GM19395 (cell line): ENCODE measurements around the gene CDR2.
"Not testable (repeated sequence)": the region's sequence is repeated elsewhere in the genome, so short reads cannot be mapped to it uniquely, and the experiment has no call there.

ENCODE experiments used
- ATAC-seq: cut with Tn5 transposase; IDR thresholded peaks from one replicate; pipeline ENCODE4 v1.9.1; 2021; ENCODE audit warnings: mild to moderate bottlenecking, moderate library complexity; ENCODE audit not compliant: unreplicated experiment

The CDR2 gene

DNA sequence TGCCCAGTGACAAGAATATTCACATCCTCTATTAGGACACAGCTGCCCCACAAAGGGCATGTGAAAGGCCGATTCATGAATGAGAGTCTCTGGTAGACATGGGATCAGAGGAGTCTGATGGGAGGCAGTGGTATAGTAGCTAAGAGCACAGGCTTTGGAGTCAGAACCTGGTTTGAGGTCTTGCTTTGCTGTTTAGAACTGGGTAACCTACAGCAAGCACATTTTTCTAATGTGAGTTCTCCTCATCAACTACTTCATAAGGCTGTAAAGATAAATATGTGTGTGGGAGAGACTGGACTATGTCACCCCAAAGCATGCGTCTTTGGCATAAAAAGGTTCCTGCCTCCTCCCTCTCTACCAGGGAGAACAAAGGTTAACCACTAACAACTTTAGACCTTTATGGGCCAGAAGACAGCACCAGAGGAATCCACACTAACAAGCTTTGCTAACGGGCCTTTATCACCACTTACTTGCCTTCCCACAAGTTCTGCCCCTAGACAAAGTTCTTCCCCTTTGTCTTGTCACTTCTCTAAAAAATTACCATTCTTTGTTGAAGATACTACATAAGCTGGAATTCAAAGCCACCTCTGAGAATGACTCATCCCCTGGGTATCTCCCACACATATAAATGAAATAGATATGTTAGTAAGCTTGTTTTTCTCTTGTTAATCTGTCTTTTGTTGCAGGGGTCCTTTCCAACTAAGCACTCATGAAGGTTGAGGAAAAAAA lies 21.1 kb downstream of the CDR2 start:
- no peak for ATAC-seq

DNA sequence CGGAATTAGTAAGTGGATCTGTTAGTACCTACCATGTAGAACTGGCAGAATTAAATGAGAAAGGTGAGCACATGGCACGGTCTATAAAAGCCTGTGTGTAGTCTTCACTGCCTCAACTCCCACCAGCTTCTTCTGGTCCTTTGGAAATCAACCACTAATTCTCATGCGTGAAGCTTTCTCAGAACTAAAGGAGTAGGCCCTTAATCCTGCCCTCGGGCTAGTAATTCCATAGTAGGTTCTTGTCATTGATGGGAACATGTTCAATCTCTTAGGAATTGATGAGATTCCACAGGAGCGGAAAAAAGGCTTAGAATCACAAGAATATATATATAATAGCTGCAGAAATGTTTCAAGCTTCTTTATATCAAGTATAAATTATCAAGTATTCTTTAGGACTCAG lies 21.7 kb downstream of the CDR2 start:
- no peak for ATAC-seq

DNA sequence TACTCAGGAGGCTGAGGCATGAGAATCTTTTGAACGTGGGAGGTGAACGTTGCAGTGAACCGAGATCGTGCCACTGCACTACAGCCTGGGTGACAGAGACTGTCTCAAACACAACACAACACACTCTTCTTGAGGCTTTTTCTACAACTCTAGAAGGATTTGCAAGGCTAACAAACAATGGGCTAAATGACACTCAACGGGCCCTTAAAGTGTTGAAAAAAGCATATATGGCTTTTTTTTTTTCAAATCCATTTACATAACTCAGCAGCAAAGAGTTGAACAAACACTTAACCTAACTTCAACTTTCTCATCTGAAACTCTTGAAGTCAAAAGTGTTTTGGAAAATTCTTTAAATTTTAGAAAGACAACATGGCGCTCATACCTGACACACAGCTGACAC lies 22.3 kb downstream of the CDR2 start:
- no peak for ATAC-seq

DNA sequence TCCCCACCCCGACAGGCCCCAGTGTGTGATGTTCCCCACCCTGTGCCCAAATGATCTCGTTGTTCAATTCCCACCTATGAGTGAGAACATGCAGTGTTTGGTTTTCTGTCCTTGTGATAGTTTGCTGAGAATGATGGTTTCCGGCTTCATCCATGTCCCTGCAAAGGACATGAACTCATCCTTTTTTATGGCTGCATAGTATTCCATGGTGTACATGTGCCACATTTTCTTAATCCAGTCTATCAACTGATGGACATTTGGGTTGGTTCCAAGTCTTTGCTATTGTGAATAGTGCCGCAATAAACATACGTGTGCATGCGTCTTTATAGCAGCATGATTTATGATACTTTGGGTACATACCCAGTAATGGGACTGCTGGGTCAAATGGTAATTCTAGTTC lies 23.4 kb downstream of the CDR2 start:
- not testable (repeated sequence) for ATAC-seq

DNA sequence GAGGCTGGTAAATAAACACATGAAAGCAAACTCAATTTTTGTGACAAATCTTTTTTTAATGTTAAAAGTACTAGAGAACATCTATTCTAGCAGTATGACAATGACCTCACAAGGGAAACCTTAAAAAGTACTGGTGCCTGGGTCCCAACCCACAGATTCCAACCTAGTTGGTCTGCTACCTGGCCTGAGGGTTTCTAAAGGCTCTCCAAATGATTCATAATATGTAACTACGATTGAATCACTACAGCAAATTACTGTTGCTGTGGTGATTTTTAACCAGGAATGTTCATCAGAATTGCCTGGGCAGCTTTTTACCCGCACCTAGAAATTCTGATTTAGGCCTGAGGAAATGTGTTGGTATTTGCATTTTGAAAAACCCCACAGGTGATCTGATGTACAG lies 26.1 kb downstream of the CDR2 start:
- no peak for ATAC-seq

DNA sequence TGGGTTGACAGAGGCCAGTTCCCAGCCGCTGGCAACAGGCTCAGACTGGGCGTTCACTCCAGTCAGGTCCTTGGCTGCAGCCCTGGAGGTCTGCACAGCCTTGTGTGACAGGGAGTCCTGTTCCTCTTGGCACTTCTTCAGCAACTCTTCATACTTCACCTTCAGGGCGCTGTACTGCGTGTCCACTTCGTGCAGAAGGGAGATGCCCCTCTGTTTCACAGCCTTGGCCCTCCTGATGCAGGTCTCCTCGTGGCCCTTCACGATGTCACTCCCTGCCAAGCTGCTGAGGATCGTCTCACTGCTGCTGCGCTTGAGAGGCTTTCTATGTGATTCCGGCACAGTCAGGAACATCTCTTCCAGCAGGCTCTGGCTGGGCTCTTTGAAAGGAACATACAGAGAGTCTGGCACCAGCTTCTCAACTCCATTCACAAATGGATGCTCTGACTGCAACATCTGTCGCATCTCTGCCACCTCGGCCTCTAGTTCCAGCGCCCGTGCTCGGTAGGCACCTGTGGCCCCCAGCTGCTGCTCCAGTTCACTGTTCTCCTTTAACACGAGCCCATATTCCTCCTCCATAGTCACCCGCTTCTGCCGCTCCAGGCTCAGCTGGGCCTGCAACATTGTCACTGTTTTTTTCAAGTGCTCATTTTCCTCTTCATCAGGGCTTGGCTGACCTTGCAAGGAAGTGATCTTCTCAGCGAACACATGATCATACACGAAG lies 27.2 kb downstream of the CDR2 start:
- no peak for ATAC-seq

DNA sequence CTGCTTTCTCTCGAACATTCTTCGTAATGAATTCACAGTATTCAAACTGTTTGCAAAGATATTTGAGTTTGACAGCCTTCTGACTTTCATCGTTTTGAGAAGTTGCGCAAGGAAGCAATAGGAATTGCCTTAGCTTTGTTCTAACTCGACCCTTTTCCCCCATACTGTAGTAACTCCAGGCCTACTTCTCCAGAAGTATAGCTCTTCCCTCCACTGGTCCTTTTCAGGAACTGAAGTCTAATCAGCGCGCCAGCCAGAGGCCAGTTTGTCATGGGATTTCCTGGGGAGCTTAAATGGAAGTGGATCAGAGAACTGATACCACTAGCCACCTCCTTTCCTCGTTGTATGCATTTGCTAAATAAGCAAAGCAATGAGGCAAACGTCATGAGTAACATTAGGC lies 27.9 kb downstream of the CDR2 start:
- no peak for ATAC-seq

DNA sequence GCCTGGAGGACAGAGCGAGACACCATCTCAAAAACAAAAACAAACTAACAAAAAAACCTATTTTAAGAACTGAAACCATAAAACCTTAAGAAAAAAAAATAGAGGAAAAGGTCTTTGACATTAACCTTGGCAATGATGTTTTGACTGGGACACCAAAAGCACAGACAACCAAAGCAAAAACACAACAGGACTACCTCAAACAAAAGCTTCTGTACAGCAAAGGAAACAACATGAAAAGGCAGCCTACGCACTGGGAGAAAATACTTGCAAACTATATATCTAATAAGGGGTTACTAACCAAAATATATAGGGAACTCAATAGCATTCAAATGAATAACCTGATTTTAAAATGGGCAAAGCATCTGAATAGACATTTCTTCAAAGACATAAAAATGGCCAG lies 32.3 kb downstream of the CDR2 start:
- no peak for ATAC-seq

DNA sequence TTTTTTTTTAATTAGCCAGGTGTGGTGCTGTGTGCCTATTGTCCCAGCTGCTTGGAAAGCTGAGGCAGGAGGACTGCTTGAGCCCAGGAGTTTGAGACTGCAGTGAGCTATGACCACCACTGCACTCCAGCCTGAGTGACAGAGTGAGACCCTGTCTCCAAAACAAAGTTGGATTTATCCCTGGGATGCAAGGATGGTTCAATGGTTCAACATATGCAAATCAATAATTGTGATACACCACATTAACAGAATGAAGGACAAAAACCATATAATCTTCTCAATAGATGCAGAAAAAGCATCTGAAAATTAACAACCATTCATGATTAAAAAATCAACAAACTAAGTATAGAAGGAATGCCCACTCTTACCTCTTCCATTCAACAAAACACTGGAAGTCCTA lies 33.5 kb downstream of the CDR2 start:
- ATAC-seq, result no peak

DNA sequence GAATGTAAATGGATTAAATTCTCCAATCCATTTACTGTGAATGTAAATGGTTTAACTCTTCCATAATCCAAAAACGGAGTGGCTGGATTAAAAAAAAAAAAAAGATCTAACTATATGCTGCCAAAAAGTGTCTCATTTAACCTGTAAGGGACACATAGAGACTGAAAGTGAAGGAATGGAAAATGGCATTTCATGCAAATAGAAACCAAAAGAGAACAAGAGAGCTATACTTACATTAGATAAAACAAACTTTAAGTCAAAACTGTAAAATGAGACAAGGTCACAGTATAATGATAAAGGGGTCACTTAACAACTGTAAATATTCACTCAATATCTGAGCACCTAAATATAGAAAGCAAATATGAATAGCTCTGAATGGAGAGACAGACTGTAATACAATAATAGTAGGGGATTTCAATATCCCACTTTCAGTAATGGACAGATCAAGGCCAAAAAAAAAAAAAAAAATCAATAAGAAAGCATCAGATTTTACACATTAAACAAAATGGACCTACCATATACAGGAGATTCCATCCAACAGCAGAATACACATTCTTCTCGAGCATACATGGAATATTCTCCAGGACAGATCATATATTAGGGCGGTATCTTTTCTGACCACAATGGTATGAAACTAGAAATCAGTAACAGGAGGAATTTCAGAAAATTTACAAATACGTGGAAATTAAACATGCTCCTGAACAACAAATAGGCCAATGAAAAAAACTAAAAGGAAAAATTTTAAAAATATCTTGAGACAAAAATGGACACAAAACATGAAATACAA lies 36.4 kb downstream of the CDR2 start:
- ATAC-seq, result no peak

DNA sequence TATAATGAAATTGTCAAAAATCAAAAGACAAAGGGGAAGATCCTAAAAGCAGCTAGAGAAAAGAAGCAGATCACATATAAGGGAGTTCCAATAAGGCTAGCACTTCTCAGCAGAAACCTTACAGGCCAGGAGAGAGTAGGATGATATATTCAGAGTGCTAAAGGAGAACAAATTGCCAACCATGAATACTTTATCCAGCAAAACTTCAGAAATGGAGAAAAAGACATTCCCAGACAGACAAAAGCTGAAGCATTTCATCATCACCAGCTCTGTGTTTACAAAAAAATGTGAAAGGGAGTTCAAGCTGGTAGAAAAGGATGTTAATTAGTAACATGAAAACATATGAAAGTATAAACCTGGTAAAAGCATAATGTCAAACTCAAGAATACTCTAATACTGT lies 37.4 kb downstream of the CDR2 start:
- no peak for ATAC-seq

DNA sequence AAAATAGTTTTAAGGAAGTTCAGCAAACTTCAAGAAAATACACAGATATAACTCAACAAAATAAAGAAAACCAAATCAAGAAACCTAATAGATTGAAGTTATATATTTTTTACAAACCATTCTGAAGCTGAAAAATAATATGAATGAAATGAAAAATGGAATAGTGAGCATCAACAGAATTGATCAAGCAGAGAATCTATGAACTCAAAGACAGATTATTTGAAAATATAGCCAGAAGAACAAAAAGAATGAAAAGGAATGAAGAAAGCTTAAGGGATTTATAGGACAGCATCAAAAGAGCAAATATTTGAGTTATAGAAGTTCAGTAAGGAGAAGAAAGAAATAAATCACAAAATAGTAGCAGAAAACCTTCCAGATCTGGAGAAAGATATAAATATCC lies 37.8 kb downstream of the CDR2 start:
- no peak for ATAC-seq

DNA sequence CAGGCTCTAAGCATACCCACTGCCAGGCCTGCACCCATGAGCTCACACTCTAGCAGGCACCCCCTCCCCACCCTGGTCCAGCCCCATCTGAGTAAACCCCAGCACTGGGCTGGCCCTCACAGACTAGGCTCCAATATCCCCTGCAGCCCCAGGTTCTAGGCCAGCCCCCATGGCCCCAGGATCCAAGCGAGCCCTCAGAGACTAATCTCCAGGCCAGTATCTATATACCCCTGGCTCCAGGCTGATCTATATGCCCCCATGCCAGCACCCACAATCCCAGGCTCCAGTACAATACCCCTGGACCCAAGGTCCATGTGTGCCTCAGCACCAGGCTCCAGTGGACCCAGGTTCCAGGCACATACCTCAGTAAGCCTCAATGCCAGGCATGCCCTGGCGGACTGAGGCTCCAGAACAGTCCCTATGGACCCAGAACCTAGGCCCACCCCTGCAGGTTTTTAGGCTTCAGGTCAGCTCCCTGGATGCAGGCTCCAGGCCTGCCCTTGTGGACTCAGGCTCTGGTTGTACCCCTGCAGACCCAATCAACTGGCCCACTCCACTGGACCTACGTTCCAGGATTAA lies 38.7 kb downstream of the CDR2 start:
- no peak for ATAC-seq

DNA sequence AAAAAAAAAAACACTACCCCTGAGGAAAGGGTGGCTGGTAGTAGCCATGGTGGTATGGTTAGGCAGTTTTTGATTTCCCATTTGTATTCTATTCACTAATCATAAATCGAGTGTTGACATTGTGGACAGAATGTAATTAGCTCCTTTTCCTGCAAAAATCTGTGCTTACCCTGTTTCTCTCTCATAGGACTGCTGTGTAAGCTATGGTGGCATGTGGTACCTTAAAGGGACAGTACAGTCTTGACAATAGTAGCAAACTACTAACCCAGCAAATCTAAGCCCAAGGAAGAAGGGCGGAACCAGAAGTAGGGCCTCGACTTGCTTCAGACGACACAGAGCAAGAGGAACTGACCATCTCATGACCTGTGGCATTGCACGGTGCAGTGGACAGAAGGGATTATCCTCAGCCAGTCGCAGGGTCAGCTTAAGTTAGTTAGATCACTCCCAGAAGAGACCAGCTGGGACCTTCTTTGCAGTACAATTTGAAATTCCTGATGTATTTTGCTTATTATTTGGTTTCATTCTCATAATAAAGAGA lies 40.9 kb downstream of the CDR2 start:
- ATAC-seq, result no peak

DNA sequence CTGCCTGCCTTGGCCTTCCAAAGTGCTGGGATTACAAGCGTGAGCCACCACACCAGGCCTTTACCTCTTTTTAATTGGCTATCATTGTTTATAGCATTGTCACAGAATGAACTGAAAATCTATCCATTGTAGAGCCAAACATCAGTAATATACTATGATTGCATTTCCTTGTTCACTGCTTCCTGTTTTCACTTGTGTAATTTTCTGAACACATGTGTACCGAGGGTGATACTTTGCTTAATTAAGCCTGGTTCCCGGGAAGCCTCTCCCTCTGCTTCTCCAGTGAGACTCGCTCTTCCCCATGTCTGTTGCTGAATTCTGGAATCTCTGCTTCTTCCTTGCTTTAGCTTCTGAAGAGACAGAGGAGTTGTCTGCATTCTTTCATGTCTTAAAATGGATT lies 44.1 kb downstream of the CDR2 start:
- no peak for ATAC-seq

DNA sequence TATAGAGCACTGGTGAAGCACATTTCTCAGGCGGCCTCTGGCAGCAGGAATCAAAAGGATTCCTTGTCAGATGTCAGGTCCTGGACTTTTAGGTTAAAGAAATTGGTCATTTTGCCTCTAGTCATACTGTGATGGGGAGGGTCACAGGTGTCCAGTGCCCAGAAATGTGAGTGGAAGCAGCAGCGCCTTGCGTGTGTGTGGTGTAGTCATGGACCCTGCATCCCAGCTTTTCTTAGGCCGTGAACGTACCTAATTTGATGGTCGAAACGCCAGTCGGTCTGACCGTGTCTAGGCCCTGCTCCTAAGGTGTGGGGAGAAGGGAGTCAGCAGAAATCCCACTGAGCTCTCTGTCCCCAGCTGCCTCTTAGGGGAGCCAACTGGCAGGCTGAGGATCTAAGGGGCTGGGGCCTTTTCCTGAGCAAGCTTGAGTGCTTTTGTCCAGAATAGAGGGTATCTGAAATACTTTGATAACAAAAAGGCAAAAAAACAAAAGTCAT lies 45.2 kb downstream of the CDR2 start:
- no peak for ATAC-seq

DNA sequence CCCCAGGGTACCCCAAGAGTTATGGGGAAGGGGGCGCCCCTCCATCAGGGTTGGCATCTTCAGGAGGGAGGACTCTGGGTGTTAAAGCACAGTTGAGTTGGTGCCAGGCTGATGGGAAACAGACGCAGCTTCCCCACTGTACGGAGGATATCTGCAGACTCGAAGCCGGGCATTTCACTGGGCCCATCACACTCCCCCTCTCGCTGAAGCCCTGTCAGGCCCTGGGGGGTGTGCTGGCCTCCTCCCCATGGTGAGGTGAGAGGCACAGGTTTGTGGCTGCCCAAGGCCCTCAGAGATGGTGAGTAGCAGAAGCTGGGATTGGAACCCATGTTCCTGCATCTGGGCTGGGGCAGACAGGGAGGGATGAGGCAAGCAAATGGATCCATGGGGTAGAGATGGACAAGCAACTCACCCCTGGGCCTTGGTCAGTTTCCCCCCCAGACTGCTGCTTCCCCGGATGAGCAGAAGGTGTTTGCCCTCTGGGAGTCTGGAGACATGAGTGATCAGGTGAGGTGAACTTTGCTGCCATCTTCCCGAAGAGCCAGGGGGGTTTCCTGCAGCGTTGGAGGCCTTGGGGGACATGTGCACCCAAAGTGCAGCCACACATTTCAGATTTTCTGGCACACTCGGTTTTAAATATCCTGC lies 46.2 kb downstream of the CDR2 start:
- ATAC-seq, result no peak

DNA sequence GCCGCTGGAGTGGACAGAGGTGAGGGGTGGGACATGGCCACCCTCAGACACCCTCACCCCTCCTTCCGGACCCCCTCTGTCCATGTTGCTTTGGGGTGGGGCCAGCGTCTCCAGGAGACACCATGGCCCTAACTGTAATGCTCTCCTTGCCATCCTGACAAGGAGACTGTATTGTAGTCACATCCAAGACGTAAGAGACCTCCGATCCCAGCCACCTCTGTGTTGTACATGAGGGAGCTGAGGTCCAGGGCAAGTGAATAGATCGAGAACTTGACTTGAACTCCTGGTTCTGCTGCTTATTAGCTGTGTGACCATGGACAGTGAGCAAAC lies 47.0 kb downstream of the CDR2 start:
- no peak for ATAC-seq

DNA sequence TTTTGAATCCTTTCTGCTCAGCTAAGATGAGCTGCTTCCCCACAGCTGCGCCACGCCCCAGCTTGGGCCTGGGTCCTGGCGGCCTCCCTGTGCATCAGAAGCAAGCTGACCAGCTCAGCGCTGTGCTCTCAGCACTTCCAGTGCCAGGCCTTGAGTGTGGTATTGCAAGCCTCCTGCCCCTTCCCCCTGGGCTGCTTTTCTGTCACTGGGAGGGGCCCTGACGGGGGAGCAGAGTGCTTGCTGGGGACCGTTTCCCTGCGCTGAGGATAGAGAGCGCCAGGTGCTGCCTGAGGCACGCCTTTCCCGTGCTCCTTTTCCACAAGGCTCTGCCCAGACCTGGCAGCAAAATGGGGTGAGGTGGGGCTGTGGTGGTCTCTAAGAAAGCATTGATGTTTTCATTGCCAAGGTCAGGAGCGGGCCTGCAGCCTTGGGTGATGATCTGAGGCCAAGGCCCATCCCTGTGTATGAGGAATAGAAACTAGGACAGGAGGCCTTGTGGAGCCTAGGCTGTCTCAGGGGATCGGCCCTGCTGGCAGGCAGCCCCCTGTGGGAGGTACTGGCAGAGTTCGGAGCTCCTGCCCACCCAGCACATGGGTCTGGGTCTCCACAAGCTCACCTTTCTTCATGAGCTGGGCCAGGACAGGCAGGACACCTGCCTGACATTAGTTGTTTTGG lies 47.5 kb downstream of the CDR2 start:
- no peak for ATAC-seq

DNA sequence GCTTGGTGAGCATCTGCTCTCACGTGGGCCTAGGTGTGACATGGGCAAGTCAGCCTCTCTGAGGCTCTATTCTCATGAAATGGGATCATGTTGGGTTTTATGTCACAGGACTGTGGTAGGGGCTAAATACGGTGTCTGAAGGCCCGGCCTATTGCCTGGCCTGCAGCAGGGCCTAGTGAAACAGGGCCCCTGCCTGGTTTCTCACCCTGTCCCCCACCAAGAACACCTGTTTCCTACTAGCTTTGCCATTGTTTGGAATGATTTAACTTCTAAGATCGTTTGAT lies 48.1 kb downstream of the CDR2 start:
- ATAC-seq, result no peak
